ENCODE results near the gene KLHL6.

DNA sequence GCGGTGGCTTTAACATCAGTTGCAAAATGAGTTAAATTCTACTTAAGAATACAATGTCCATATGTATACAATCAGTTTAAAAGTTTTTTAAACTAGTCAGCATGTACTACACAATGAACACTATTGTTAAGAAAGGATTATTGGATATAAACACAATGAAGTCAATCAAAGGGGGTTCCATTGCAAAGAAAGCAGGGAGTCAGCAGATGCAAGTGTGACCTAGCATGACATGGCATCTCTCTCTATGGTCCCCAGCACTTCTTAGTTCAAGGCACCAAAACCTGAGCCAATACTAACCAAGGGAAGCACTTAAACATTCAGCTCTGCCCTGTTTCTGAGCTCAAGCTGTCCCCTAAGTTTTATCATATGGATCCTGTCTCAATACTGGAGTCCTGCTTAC, 17.0 kb downstream of the KLHL6 start:
- TF ChIP-seq POLR2A (IDR thresholded peaks at IDR 0.05) = no peak
- TF ChIP-seq, protein P1, sequence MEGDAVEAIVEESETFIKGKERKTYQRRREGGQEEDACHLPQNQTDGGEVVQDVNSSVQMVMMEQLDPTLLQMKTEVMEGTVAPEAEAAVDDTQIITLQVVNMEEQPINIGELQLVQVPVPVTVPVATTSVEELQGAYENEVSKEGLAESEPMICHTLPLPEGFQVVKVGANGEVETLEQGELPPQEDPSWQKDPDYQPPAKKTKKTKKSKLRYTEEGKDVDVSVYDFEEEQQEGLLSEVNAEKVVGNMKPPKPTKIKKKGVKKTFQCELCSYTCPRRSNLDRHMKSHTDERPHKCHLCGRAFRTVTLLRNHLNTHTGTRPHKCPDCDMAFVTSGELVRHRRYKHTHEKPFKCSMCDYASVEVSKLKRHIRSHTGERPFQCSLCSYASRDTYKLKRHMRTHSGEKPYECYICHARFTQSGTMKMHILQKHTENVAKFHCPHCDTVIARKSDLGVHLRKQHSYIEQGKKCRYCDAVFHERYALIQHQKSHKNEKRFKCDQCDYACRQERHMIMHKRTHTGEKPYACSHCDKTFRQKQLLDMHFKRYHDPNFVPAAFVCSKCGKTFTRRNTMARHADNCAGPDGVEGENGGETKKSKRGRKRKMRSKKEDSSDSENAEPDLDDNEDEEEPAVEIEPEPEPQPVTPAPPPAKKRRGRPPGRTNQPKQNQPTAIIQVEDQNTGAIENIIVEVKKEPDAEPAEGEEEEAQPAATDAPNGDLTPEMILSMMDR (IDR thresholded peaks at IDR 0.05) = no peak
